WTC11 (cell line): ENCODE measurements around the gene YAF2. TPM values are rescaled to one million over a fixed set of nuclear protein-coding genes. Genes with fewer than 3 reads are reported as not detected.

ENCODE experiments used
- ATAC-seq: fragments of 200-7000 bp; cut with Tn5 transposase; 2 replicates; pipeline ENCODE4 v1.10.0; 2021; ENCODE audit warnings: mild to moderate bottlenecking, moderate library complexity
- CTCF ChIA-PET: fragments of 300-600 bp; sonication (Branson Sonifier 250); formaldehyde crosslinking; loops from one replicate; lab custom pipeline; 2021; ENCODE audit warnings: antibody characterized with exemption; lab: Charles Lee
- POLR2A ChIA-PET: fragments of 350-600 bp; sonication (Branson Sonifier 250); formaldehyde crosslinking; loops from one replicate; lab custom pipeline; 2021; ENCODE audit warnings: antibody characterized with exemption; lab: Charles Lee
- DNase-seq: peaks from one replicate; pipeline ENCODE4 v3.0.0; 2021; ENCODE audit warnings: low spot score
- H3K27ac Mint-ChIP-seq: 2 replicates; pipeline ENCODE4 v1.8.0; 2021; ENCODE audit warnings: mixed read lengths
- H3K27me3 Mint-ChIP-seq: 2 replicates; pipeline ENCODE4 v1.8.0; 2021; ENCODE audit warnings: low read depth, mild to moderate bottlenecking, moderate library complexity, mixed read lengths
- H3K36me3 Mint-ChIP-seq: 2 replicates; pipeline ENCODE4 v1.8.0; 2021; ENCODE audit warnings: mixed read lengths
- H3K4me1 Mint-ChIP-seq: 2 replicates; pipeline ENCODE4 v1.8.0; 2022; ENCODE audit warnings: mixed read lengths
- H3K4me3 Mint-ChIP-seq: 2 replicates; pipeline ENCODE4 v1.8.0; 2021; ENCODE audit warnings: mild to moderate bottlenecking, moderate library complexity, mixed read lengths
- H3K9me3 Mint-ChIP-seq: 2 replicates; pipeline ENCODE4 v1.8.0; 2021; ENCODE audit warnings: mixed read lengths
- ATF1 ChIP-seq: sonication (generic); formaldehyde crosslinking; IDR thresholded peaks from 2 replicates; pipeline ENCODE4 v1.8.1; 2023; ENCODE audit warnings: mild to moderate bottlenecking, moderate library complexity, missing genetic modification reagents
- CBFB ChIP-seq: sonication (generic); formaldehyde crosslinking; IDR thresholded peaks from 2 replicates; pipeline ENCODE4 v1.8.1; 2022; ENCODE audit warnings: mild to moderate bottlenecking, low read depth, missing genetic modification reagents
- CREM ChIP-seq: sonication (generic); formaldehyde crosslinking; IDR thresholded peaks from 2 replicates; pipeline ENCODE4 v1.8.1; 2022; ENCODE audit warnings: mild to moderate bottlenecking, missing genetic modification reagents, moderate library complexity
- ESRRA ChIP-seq: sonication (generic); formaldehyde crosslinking; IDR thresholded peaks from 2 replicates; pipeline ENCODE4 v1.8.1; 2022; ENCODE audit warnings: mild to moderate bottlenecking, missing genetic modification reagents, borderline replicate concordance
- FOXJ3 ChIP-seq: sonication (generic); formaldehyde crosslinking; IDR thresholded peaks from 2 replicates; pipeline ENCODE4 v1.9.0; 2021; ENCODE audit warnings: missing genetic modification reagents, mild to moderate bottlenecking, borderline replicate concordance
- GRHL2 ChIP-seq: fragments of 250-450 bp; sonication (Bioruptor Pico); IDR thresholded peaks from 2 replicates; pipeline ENCODE4 v1.8.0; 2022; ENCODE audit warnings: mild to moderate bottlenecking, moderate library complexity; ENCODE audit not compliant: insufficient replicate concordance, severe bottlenecking
- HMGXB4 ChIP-seq: sonication (generic); formaldehyde crosslinking; IDR thresholded peaks from 2 replicates; pipeline ENCODE4 v1.8.1; 2023; ENCODE audit warnings: mild to moderate bottlenecking, moderate library complexity, missing genetic modification reagents
- MYBL2 ChIP-seq: sonication (generic); formaldehyde crosslinking; IDR thresholded peaks from 2 replicates; pipeline ENCODE4 v1.8.1; 2023; ENCODE audit warnings: mild to moderate bottlenecking, moderate library complexity, missing genetic modification reagents
- NFATC4 ChIP-seq: fragments of 250-450 bp; sonication (Bioruptor Pico); IDR thresholded peaks from 2 replicates; pipeline ENCODE4 v1.9.0; 2021; ENCODE audit warnings: mild to moderate bottlenecking
- OVOL2 ChIP-seq: fragments of 250-450 bp; sonication (Bioruptor Pico); IDR thresholded peaks from 2 replicates; pipeline ENCODE4 v1.9.0; 2021; ENCODE audit warnings: mild to moderate bottlenecking, borderline replicate concordance
- SOX15 ChIP-seq: fragments of 250-450 bp; sonication (Bioruptor Pico); IDR thresholded peaks from 2 replicates; pipeline ENCODE4 v1.9.0; 2021; ENCODE audit warnings: mild to moderate bottlenecking
- SP1 ChIP-seq: sonication (generic); formaldehyde crosslinking; conservative IDR thresholded peaks from 2 replicates; pipeline ENCODE4 v1.8.1; 2022; ENCODE audit warnings: missing genetic modification reagents
- TCF7 ChIP-seq: sonication (generic); formaldehyde crosslinking; IDR thresholded peaks from 2 replicates; pipeline ENCODE4 v1.8.0; 2022; ENCODE audit warnings: mild to moderate bottlenecking, low read depth, missing genetic modification reagents, moderate library complexity
- ZNF121 ChIP-seq: sonication (generic); formaldehyde crosslinking; IDR thresholded peaks from 2 replicates; pipeline ENCODE4 v1.8.0; 2023; ENCODE audit warnings: missing genetic modification reagents
- ZNF219 ChIP-seq: sonication (generic); formaldehyde crosslinking; IDR thresholded peaks from 2 replicates; pipeline ENCODE4 v1.8.0; 2023; ENCODE audit warnings: missing genetic modification reagents, mild to moderate bottlenecking, borderline replicate concordance
- ZNF232 ChIP-seq: sonication (generic); formaldehyde crosslinking; IDR thresholded peaks from 2 replicates; pipeline ENCODE4 v1.8.0; 2022; ENCODE audit warnings: mild to moderate bottlenecking, missing genetic modification reagents
- ZNF423 ChIP-seq: fragments of 250-450 bp; sonication (Bioruptor Pico); IDR thresholded peaks from 2 replicates; pipeline ENCODE4 v2.1.2; 2022; ENCODE audit warnings: mild to moderate bottlenecking, moderate library complexity
- ZNF425 ChIP-seq: fragments of 250-450 bp; sonication (Bioruptor Pico); conservative IDR thresholded peaks from 2 replicates; pipeline ENCODE4 v1.9.0; 2021; ENCODE audit warnings: mild to moderate bottlenecking
- total RNA-seq: library from RNA; stranded (reverse); gene quantifications from 3 replicates; pipeline ENCODE4 v1.2.3, GENCODE V29; 2021
- TF ChIP-seq, protein P1 (sequence below): fragments of 250-450 bp; sonication (Bioruptor Pico); IDR thresholded peaks from 2 replicates; pipeline ENCODE4 v1.8.0; 2021; ENCODE audit warnings: mild to moderate bottlenecking
- TF ChIP-seq, protein P2 (sequence below): sonication (generic); formaldehyde crosslinking; IDR thresholded peaks from 2 replicates; pipeline ENCODE4 v1.8.1; 2023; ENCODE audit warnings: mild to moderate bottlenecking, missing genetic modification reagents, moderate library complexity
- TF ChIP-seq, protein P3 (sequence below): fragments of 250-450 bp; sonication (Bioruptor Pico); IDR thresholded peaks from 2 replicates; pipeline ENCODE4 v1.9.0; 2021; ENCODE audit warnings: mild to moderate bottlenecking
- TF ChIP-seq, protein P4 (sequence below): sonication (generic); formaldehyde crosslinking; IDR thresholded peaks from 2 replicates; pipeline ENCODE4 v1.8.1; 2022; ENCODE audit warnings: missing genetic modification reagents, borderline replicate concordance
- TF ChIP-seq, protein P5 (sequence below): fragments of 200-600 bp; IDR thresholded peaks from 2 replicates; pipeline ENCODE4 v1.8.0; 2022; ENCODE audit warnings: antibody characterized with exemption

Gene YAF2
- total RNA-seq, 1 experiment from 2014 or later = 3.3 TPM

DNA sequence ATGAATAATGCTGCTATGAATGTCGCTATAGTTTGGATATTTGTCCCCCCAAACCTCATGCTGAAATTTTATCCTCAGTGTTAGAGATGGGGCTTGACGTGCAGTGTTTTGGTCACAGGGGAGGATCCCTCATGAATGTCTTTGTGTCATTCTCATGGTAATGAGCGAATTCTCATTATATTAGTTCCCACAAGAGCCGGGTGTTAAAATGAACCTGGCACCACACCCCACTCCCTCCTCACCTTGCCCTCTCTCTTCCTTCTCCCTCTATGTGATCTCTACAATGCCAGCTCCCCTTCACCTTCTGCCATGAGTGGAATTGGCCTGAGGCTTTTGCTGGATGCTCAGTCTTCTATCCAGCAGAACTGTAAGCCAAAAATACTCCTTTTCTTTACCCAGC is 37.5 kb upstream of the YAF2 start:
- Mint-ChIP-seq H3K27me3 (no peaks in the 10 kb centered on the region; the same call in 1 of the 2 replicates), H3K36me3 (no peaks in the 10 kb centered on the region; the same call in none of the 2 replicates), H3K9me3 (peaks cover 14% of the 10 kb centered on the region), H3K4me1 (peaks cover 2% of the 10 kb centered on the region; the same call in 1 of the 2 replicates), H3K27ac (no peak overlapping the region), H3K4me3 (no peak overlapping the region)
- ATAC-seq (no peak), DNase-seq (no peak)
- CTCF ChIA-PET = no interaction called here
- TF ChIP-seq HMGXB4 = no peak
- TF ChIP-seq CREM (CRISPR knock-in tag) = no peak
- no peak for TF ChIP-seq GRHL2
- TF ChIP-seq TCF7 (CRISPR knock-in tag) = no peak
- TF ChIP-seq CBFB = no peak
- TF ChIP-seq, protein P1, sequence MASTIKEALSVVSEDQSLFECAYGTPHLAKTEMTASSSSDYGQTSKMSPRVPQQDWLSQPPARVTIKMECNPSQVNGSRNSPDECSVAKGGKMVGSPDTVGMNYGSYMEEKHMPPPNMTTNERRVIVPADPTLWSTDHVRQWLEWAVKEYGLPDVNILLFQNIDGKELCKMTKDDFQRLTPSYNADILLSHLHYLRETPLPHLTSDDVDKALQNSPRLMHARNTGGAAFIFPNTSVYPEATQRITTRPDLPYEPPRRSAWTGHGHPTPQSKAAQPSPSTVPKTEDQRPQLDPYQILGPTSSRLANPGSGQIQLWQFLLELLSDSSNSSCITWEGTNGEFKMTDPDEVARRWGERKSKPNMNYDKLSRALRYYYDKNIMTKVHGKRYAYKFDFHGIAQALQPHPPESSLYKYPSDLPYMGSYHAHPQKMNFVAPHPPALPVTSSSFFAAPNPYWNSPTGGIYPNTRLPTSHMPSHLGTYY = no peak
- TF ChIP-seq ZNF425 = no peak
- no peak for TF ChIP-seq NFATC4 (CRISPR knock-in tag)
- TF ChIP-seq ESRRA (CRISPR knock-in tag) = no peak
- TF ChIP-seq ZNF423 = no peak
- no peak for TF ChIP-seq MYBL2 (CRISPR knock-in tag)
- TF ChIP-seq, protein P2, sequence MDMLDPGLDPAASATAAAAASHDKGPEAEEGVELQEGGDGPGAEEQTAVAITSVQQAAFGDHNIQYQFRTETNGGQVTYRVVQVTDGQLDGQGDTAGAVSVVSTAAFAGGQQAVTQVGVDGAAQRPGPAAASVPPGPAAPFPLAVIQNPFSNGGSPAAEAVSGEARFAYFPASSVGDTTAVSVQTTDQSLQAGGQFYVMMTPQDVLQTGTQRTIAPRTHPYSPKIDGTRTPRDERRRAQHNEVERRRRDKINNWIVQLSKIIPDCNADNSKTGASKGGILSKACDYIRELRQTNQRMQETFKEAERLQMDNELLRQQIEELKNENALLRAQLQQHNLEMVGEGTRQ (CRISPR knock-in tag) = no peak
- no peak for TF ChIP-seq OVOL2 (CRISPR knock-in tag)
- TF ChIP-seq ZNF219 (CRISPR knock-in tag) = no peak
- no peak for TF ChIP-seq SOX15 (CRISPR knock-in tag)
- POLR2A ChIA-PET = no interaction called here

GRCh38 chr12:42273706-42274105 is 35.7 kb upstream of the YAF2 start:
- no peaks in the 10 kb centered on the region; the same call in 1 of the 2 replicates for H3K27me3 Mint-ChIP-seq
- H3K27ac Mint-ChIP-seq = no peak overlapping the region
- DNase-seq (no peak), ATAC-seq (no peak)
- CTCF ChIA-PET = interaction anchor here (1.3 kb wide), 1 partner anchor 128 kb away, joined by 3 read pairs; no protein-coding TSS in a partner anchor
- no peak overlapping the region for H3K4me3 Mint-ChIP-seq
- POLR2A ChIA-PET = no interaction called here
- H3K9me3 Mint-ChIP-seq = peaks cover 14% of the 10 kb centered on the region
- H3K4me1 Mint-ChIP-seq = peaks cover 2% of the 10 kb centered on the region; the same call in 1 of the 2 replicates
- no peaks in the 10 kb centered on the region; the same call in none of the 2 replicates for H3K36me3 Mint-ChIP-seq
- TF ChIP-seq ZNF121 (CRISPR knock-in tag) (no peak), CBFB (no peak), ZNF232 (no peak), SP1 (CRISPR knock-in tag) (no peak), ATF1 (CRISPR knock-in tag) (no peak), FOXJ3 (CRISPR knock-in tag) (no peak)
- TF ChIP-seq, protein P3, sequence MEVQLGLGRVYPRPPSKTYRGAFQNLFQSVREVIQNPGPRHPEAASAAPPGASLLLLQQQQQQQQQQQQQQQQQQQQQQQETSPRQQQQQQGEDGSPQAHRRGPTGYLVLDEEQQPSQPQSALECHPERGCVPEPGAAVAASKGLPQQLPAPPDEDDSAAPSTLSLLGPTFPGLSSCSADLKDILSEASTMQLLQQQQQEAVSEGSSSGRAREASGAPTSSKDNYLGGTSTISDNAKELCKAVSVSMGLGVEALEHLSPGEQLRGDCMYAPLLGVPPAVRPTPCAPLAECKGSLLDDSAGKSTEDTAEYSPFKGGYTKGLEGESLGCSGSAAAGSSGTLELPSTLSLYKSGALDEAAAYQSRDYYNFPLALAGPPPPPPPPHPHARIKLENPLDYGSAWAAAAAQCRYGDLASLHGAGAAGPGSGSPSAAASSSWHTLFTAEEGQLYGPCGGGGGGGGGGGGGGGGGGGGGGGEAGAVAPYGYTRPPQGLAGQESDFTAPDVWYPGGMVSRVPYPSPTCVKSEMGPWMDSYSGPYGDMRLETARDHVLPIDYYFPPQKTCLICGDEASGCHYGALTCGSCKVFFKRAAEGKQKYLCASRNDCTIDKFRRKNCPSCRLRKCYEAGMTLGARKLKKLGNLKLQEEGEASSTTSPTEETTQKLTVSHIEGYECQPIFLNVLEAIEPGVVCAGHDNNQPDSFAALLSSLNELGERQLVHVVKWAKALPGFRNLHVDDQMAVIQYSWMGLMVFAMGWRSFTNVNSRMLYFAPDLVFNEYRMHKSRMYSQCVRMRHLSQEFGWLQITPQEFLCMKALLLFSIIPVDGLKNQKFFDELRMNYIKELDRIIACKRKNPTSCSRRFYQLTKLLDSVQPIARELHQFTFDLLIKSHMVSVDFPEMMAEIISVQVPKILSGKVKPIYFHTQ = no peak
- TF ChIP-seq, protein P4, sequence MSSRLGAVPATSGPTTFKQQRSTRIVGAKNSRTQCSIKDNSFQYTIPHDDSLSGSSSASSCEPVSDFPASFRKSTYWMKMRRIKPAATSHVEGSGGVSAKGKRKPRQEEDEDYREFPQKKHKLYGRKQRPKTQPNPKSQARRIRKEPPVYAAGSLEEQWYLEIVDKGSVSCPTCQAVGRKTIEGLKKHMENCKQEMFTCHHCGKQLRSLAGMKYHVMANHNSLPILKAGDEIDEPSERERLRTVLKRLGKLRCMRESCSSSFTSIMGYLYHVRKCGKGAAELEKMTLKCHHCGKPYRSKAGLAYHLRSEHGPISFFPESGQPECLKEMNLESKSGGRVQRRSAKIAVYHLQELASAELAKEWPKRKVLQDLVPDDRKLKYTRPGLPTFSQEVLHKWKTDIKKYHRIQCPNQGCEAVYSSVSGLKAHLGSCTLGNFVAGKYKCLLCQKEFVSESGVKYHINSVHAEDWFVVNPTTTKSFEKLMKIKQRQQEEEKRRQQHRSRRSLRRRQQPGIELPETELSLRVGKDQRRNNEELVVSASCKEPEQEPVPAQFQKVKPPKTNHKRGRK = no peak
- TF ChIP-seq, protein P5, sequence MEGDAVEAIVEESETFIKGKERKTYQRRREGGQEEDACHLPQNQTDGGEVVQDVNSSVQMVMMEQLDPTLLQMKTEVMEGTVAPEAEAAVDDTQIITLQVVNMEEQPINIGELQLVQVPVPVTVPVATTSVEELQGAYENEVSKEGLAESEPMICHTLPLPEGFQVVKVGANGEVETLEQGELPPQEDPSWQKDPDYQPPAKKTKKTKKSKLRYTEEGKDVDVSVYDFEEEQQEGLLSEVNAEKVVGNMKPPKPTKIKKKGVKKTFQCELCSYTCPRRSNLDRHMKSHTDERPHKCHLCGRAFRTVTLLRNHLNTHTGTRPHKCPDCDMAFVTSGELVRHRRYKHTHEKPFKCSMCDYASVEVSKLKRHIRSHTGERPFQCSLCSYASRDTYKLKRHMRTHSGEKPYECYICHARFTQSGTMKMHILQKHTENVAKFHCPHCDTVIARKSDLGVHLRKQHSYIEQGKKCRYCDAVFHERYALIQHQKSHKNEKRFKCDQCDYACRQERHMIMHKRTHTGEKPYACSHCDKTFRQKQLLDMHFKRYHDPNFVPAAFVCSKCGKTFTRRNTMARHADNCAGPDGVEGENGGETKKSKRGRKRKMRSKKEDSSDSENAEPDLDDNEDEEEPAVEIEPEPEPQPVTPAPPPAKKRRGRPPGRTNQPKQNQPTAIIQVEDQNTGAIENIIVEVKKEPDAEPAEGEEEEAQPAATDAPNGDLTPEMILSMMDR = no peak
